G401 (cell line): Measurements from ENCODE around the gene TYW3. TPM values are rescaled to one million over a fixed set of nuclear protein-coding genes. Genes with fewer than 3 reads are reported as not detected.
"Not testable (repeated sequence)": the region's sequence is repeated elsewhere in the genome, so short reads cannot be mapped to it uniquely, and the experiment has no call there.

Experiments
- DNase-seq: peaks from one replicate; pipeline ENCODE4 v3.0.0-alpha.2; 2015; ENCODE audit warnings: low spot score
- in situ Hi-C: cut with HindIII; loops from 2 replicates; pipeline ENCODE4 v1.10.0; 2016; ENCODE audit warnings: low sequenced_read_pairs, mixed read lengths
- total RNA-seq: library from RNA; depleted of rRNA; stranded (reverse); fragments of >200 nt; shearing (Covaris generic); gene quantifications from 2 replicates; pipeline ENCODE4 v1.2.3, GENCODE V29; 2014

TYW3 gene
- total RNA-seq, 1 experiment from 2014 or later = 25.2 TPM

DNA sequence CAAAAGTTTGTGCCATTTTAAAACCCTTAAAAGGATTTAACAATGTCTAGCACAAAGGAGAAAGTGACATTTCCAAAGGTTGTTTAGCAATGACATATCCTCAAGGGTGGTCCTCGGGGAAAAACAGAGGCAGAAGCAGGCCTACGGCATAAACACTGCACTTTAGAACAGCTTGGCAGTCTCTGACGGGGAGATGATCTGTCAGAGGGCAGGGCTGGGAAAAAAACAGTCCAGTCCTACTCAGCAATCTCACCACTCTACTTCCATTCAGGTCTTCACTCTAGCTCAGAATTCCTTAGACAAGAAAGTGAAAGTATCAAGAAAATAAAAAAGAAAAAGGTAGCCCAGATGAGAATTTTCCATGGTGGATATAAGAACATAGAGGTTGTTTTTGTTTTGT, 4.2 kb upstream of the TYW3 start:
- no peak for DNase-seq
- in situ Hi-C loops = no loop called here

DNA sequence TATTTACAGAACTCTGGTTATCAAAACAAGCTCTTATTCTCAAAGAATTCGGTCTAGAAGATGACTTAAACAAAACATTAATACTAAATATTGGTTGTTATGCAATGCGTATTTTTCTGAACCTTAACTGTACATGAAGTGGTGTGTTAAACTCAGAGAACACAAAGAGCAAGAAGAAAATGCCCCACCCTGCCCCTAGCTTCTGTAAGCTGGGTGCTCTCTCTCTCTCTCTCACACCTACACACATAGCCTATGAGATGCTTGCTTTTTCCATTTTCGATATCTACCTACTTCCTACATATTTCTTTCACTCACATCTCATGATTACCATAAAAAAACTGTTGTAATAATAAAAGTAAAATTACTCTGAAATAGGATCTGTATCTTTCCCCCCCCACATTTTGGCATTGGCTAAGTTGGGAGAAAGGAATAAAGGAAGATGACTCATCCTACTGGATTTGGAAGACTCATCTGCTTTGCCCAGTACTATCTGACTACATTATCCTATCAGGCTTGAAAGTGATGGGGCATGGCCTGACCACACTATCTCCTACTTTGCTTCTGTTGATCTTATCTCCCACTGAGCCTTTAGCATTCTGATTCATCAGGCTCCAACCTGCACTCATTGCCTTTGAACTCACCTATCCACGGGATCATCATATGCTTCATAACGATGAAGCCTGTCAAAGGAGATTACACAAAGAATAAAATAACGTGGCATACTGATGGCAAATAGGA, 3.0 kb upstream of the TYW3 start:
- in situ Hi-C loops = no loop called here
- DNase-seq = no peak

DNA sequence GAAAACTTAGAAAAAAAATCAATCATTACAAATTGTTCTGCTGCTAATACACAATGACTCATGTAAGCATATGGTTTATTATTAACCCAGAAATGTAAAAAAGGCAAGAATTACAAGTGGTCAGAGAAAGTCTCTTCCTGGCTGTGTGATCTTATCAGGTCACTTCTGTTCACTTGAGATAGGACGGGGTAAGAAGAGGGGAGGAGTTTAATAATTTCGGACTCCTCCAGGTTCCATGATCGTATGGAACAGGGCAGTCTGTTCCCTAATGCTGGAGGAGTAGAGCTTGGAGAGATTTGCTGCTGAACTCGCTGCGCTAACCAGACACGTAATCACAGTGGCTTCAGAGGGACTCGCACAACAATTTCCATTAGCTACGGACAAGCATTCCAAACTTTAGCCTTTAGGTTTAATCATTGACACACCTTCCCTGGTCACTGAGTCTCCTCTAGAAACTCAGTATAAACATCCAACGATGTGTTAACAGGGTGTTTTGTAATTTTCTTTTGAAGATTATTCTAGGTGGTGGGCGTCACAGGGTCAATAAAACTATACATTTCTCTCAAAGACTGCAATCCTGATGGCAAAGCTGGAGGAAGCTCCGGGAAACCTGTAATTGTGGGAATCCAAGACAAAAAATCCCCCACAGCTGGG, 1.4 kb upstream of the TYW3 start:
- no peak for DNase-seq
- in situ Hi-C loops = no loop called here

DNA sequence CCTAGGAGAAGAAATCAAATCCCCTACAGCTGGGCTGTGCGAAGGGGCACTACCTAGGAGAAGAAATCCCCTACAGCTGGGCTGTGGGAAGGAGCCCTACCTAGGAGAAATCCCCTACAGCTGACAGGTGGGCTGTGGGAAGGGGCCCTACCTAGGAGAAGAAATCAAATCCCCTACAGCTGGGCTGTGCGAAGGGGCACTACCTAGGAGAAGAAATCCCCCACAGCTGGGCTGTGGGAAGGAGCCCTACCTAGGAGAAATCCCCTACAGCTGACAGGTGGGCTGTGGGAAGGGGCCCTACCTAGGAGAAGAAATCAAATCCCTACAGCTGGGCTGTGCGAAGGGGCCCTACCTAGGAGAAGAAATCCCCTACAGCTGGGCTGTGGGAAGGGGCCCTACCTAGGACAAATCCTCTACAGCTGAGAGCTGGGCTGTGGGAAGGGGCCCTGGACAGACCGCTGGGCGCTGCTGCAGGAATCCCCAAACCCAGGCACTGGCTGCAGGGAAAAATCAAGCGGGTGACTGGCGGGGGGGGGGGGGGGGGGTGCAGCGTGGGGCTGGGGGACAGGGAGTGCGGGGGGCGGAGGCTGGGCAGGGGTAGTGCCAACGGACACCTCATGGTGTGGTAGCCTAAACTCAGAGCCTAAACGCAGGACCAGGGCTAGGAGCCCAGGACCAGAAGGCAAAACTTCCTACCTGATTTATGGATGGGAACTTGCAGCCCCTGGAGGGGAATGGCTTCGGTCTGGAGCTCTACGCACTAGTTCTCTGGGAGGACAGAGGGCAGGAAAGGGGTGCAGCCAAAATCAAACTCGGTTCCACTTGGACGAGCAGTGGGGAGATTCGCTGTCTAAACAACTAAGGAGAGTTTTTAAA, 643 bp upstream of the TYW3 start:
- DNase-seq, in situ Hi-C loops: not testable (repeated sequence)

DNA sequence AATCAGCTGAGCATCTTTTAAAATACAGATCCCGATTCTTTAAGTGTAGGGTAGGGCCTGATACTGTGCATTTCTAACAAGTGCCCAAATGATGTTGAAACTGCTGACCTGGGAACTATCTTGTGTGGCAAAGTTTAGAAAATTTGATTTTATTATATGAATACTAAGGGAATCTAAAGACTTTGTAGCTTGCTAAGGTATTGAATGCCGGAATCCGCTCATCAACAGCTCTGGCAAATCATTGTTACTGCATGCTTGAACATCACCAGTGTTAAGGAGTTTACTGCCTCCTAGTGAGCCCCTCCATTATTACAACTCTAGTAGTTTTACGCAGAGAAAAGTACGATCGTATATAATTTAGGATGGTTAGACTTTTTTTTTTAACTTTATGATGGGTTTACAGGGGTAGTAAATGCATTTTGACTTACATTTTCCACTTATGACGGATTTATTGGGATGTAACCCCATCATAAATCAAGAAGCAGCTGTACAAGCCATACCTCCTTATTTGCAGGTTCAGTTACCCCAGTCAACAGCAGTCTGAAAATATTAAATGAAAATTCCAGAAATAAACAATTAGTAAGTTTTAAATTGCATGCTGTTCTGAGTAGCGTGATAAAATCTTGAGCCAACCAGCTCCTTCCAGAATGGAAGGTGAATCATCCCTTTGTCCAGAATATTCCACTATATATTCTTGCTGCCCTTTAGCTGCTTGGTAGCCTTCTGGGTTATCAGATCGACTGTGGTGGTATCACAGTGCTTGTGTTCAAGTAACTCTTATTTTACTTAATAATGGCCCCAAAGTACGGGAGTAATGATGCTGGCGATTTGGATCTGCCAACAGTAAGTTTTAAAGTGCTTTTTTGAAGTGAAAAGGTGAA, 892 bp downstream of the TYW3 start:
- in situ Hi-C loops = no loop called here
- peak; percentile 83 for DNase-seq

DNA sequence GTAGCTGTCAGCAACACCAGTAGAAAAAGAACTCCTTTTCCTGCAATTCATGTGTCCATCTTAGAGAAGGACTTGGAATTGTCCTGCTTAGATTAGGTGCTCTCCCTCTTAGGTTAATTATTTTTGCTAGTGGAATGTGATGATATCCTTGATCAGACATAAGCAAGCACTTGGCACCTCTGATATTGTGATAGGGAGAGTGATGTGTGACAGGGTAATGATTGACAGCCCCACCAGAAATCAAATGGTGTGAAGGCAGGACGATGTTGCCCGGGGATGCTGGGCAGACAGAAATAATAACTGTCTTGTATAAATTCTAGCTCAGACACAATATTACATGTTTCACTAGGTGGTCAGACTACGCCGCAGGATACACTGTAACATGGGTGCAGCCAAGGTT, 4.4 kb downstream of the TYW3 start:
- DNase-seq = no peak
- in situ Hi-C loops = no loop called here

DNA sequence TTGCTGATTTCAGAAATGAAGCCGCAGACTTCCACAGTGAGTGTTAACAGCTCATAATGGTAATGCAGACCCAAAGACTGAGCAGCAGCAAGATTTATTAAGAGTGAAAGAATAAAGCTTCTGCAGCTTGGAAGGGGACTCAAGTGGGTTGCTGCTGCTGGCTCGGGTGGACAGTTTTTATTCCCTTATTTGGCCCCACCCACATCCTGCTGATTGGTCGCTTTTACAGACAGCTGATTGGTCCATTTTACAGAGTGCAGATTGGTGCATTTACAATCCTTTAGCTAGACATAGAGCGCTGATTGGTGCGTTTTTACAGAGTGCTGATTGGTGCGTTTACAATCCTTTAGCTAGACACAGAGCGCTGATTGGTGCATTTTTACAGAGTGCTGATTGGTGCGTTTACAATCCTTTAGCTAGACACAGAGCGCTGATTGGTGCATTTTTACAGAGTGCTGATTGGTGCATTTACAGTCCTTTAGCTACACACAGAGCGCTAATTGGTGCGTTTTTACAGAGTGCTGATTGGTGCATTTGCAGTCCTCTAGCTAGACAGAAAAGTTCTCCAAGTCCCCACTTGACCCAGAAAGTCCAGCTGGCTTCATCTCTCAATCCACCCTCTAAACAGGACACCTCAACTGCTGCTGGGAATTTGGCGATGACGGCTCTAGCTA, 7.5 kb downstream of the TYW3 start:
- DNase-seq, in situ Hi-C loops: not testable (repeated sequence)

DNA sequence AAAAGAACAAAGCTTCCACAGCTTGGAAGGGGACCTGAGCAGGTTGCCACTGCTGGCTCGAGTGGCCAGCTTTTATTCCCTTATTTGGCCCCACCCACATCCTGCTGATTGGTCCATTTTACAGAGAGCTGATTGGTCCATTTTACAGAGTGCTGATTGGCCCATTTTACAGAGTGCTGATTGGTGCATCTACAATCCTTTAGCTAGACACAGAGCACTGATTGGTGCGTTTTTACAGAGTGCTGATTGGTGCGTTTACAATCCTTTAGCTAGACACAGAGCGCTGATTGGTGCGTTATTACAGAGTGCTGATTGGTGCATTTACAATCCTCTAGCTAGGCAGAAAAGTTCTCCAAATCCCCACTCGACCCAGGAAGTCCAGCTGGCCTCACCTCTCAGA, 12.3 kb downstream of the TYW3 start:
- in situ Hi-C loops, DNase-seq: not testable (repeated sequence)

DNA sequence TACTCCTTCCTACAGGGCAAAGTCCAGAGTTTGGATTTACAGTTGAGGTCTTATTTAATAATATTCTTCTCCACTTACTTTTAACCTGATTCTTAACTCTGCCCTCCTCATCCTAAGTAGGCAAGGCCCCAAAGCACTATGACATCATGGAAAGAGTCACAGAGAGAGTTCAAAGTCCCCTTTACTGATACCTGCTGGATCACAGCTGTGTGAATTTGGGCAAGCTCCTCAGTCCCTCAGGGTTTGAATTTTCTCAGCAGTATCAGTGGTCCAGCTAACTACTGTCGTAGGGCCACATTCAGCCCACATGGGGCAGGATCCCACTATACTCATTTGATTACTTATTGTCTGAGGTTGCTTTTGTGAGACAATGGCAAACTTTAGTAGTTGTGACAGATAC, 16.0 kb downstream of the TYW3 start:
- no peak for DNase-seq
- in situ Hi-C loops = no loop called here

DNA sequence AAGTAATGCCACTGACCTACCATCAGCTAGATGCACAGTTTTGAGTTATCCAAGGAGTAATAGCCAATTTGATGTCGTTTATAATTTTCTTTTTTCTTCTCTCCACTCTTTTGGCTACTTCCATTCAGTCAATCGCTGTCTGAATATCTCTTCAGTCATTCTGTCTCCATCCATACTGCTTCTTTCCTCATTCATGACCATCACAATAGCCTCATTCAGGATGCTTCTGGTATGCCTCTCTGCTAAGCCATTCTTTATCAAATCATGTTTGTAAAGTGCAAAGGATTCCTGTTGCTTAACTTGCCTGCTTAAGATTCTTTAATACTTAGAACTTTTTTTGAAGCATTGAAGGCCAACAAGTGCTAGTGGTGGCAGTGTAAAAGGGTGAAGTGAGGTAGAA, 20.2 kb downstream of the TYW3 start:
- DNase-seq = no peak
- in situ Hi-C loops = no loop called here

DNA sequence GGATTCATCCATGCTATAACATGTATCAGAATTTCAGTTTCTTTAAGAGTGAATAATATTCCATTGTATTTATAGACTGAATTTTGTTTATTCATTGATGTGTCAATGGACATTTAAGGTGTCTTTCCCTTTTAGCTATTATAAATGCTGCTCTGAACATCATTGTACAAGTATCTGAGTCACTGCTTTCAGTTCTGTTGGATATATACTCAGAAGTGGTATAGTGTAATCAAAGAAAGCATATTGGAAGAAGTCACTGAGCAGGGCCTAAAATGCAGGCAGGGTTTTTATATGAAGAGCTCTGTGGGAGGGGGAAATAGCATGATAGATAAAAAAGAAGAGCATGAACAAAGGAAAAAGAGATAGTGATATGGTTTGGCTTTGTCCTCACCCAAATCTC, 22.5 kb downstream of the TYW3 start:
- in situ Hi-C loops = no loop called here
- no peak for DNase-seq

DNA sequence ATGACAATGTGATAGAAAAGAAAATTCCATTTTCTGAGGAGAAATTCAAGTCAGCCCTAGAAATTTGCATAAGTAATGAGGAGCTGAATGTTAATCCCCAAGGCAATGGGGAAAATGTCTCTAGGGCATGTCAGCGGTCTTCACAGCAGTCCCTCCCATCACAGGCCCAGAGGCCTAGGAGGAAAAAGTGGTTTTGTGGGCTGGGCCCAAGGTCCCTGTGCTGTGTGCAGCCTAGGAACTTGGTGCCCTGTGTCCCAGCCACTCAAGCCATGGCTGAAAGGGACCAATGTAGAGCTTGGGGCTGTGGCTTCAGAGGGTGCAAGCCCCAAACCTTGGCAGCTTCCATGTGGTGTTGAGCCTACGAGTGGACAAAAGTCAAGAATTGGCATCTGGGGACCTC, 23.7 kb downstream of the TYW3 start:
- DNase-seq, in situ Hi-C loops: not testable (repeated sequence)

DNA sequence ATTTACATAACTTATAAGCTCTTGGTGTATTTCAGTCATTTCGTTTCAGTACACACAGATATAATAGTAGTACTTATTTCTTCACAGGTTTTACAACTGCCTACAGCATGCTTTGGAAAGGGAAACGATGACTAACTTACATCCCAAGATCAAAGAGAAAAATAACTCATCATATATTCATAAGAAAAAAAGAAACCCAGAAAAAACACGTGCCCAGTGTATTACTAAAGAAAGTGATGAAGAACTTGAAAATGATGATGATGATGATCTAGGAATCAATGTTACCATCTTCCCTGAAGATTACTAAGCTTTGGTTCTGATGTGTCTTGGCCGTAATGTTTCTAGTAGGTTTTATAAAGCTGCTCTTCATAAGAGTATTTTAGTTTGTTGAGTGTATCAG, 30.9 kb downstream of the TYW3 start:
- in situ Hi-C loops = no loop called here
- DNase-seq = no peak

DNA sequence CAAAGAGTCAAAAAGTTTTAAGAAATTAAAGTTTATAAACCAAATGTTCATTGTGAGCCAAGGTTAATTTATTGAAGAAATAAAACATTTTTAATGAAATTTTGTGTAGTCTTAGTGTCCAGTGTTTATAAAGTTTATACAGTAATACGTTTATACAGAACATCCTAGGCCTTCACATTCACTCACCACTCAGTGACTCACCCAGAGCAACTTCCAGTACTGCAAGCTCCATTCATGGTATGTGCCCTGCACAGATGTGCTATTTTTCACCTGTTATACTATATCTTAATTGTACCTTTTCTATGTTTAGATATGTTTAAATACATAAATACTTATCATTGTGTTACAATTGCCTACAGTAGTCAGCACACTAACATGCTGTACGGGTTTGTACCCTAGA, 33.6 kb downstream of the TYW3 start:
- no peak for DNase-seq
- in situ Hi-C loops = no loop called here

DNA sequence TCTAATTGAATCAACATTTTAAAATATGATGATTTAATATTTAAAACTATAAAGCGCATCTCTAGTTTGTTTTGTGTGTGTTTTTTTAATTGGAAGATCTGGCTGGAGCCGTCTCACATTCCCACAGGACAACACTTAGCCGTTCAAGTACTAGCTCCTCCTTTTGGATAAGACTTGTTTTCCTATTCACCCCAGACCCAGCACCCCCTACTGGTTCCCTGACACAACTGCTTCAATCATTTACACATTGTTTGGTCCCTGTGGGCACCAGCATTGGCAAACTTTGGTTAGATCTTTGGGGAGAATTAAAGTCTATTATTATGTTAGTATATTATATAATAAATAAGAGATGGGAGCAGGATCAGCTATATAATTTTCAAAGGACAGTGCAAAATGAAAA, 34.5 kb downstream of the TYW3 start:
- peak; percentile 8 for DNase-seq
- in situ Hi-C loops = no loop called here

DNA sequence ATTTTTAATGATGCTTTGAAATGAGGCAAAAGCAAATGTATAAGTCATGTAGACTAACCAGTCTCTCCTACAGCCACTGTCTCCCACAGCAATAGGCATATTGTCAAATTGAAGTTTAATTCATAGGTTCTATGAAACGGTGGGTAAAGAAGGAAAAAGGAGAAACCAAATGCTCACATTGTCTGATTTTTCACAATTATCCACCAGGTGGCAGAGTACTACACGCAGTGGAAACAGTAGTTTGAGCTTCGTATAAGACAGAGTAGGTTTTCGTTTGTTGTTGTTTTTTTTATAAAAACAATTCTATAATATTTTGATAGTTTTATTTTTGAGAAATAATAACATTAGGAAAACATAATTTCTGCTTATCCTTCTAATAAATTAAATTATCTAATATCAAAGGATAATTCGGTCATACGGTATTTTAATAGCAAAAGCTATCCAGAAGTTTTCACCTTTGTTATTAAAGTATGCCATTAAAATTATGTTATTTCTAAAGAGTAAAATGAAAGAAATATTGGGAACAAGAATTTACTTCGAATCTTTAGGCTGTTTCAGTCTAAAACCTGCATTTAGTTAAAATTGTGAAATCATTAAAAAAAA, 39.1 kb downstream of the TYW3 start:
- DNase-seq = peak; percentile 49
- in situ Hi-C loops = no loop called here

DNA sequence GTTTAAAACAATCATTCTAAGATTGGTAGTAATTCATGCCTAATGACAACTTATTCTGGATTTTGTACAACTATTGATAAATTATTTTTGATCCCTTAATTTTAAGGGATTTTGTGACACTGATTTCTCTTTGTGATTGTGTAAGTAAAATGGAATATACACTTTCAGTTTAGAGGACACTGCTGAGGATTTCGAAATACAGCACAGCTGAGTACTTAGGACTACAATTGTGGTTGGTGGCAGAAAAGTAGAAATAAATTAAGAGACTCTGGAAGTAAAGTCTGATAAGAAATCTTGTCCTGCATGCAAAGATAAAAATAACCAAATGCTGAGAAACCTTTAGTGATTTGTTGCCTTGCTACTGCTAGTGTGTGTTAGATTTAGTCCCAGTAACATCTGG, 40.0 kb downstream of the TYW3 start:
- no peak for DNase-seq
- in situ Hi-C loops = no loop called here

DNA sequence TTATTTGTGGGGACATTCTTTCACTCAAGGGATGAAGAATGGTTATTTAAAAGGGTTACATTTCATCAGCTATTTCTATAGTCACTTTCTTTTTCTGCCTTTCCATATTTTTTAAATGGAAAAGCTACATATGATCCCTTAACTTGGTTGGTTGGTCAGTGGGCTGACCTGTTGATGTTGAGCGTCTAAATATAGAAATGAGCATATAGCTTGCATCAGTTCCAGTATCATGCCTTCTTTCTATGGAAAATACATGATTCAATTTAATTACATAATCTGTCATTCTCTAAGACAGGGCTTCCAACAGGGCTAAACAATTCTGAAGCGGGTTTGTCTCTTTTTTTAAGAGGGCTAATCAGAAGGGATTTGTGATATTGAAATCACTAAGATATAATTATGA, 40.6 kb downstream of the TYW3 start:
- DNase-seq = no peak
- in situ Hi-C loops = no loop called here
